ENCODE measurements around the gene ADAM15.

The ADAM15 gene

GRCh38 chr1:155091071-155092051, 40.2 kb downstream of the ADAM15 start:
- peak; percentile 96 for TF ChIP-seq CTCF (conservative IDR thresholded peaks at IDR 0.05; ENCODE audit: low read depth, low read length)
- DNase-seq (ENCODE audit: low read depth) = peak; percentile 72
- H3K4me3 ChIP-seq (ENCODE audit: low read depth, low read length) = no peak overlapping the region

GRCh38 chr1:155092131-155092530, 41.0 kb downstream of the ADAM15 start:
- no peak overlapping the region for H3K4me3 ChIP-seq (ENCODE audit: low read depth, low read length)
- DNase-seq (ENCODE audit: low read depth) = no peak
- no peak for TF ChIP-seq CTCF (conservative IDR thresholded peaks at IDR 0.05; ENCODE audit: low read depth, low read length)

- no peak overlapping the region for H3K4me3 ChIP-seq (ENCODE audit: low read depth, low read length)
- TF ChIP-seq CTCF (conservative IDR thresholded peaks at IDR 0.05; ENCODE audit: low read depth, low read length) = no peak
- no peak for DNase-seq (ENCODE audit: low read depth)
Observed at GRCh38 chr1:155092641-155093040, 41.5 kb downstream of the ADAM15 start.

- no peak overlapping the region for H3K4me3 ChIP-seq (ENCODE audit: low read depth, low read length)
- DNase-seq (ENCODE audit: low read depth) = peak; percentile 76
- TF ChIP-seq CTCF (conservative IDR thresholded peaks at IDR 0.05; ENCODE audit: low read depth, low read length) = peak; percentile 69
Observed at GRCh38 chr1:155093911-155094621, 43.0 kb downstream of the ADAM15 start.

- no peak for TF ChIP-seq CTCF (conservative IDR thresholded peaks at IDR 0.05; ENCODE audit: low read depth, low read length)
- no peak for DNase-seq (ENCODE audit: low read depth)
- no peak overlapping the region for H3K4me3 ChIP-seq (ENCODE audit: low read depth, low read length)
Observed at GRCh38 chr1:155094622-155094948, 43.5 kb downstream of the ADAM15 start.

- TF ChIP-seq CTCF (conservative IDR thresholded peaks at IDR 0.05; ENCODE audit: low read depth, low read length) = no peak
- H3K4me3 ChIP-seq (ENCODE audit: low read depth, low read length) = no peak overlapping the region
- no peak for DNase-seq (ENCODE audit: low read depth)
Observed at GRCh38 chr1:155099331-155099730, 48.2 kb downstream of the ADAM15 start.
